GM12864 (cell line): ENCODE results near the gene TRMT44.

Experiments
- DNase-seq: peaks from one replicate; pipeline ENCODE4 v3.0.0-alpha.2; 2011; ENCODE audit warnings: low read depth
- H3K4me3 ChIP-seq: 2 replicates; pipeline ENCODE4 v1.5.1; 2011; ENCODE audit warnings: mild to moderate bottlenecking, low read depth, low read length, control low read depth
- TF ChIP-seq, protein P1 (sequence below): IDR thresholded peaks from 2 replicates; pipeline ENCODE4 v1.5.1; 2011; ENCODE audit warnings: low read depth, mild to moderate bottlenecking, moderate library complexity, low read length, control low read depth, inconsistent platforms; ENCODE audit errors: missing control alignments

TRMT44 gene, protein sequence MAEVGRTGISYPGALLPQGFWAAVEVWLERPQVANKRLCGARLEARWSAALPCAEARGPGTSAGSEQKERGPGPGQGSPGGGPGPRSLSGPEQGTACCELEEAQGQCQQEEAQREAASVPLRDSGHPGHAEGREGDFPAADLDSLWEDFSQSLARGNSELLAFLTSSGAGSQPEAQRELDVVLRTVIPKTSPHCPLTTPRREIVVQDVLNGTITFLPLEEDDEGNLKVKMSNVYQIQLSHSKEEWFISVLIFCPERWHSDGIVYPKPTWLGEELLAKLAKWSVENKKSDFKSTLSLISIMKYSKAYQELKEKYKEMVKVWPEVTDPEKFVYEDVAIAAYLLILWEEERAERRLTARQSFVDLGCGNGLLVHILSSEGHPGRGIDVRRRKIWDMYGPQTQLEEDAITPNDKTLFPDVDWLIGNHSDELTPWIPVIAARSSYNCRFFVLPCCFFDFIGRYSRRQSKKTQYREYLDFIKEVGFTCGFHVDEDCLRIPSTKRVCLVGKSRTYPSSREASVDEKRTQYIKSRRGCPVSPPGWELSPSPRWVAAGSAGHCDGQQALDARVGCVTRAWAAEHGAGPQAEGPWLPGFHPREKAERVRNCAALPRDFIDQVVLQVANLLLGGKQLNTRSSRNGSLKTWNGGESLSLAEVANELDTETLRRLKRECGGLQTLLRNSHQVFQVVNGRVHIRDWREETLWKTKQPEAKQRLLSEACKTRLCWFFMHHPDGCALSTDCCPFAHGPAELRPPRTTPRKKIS

GRCh38 chr4:8440492-8441311, at the start of gene TRMT44, which contains the start of gene ACOX3:
Gene TRMT44, plus strand, starts transcription at chr4:8440777. Its CDS starts 46 bp downstream, at chr4:8440823.
Gene ACOX3, minus strand, starts transcription at chr4:8440723. Its CDS starts 24,202 bp downstream, at chr4:8416521.
- DNase-seq = no peak

DNA sequence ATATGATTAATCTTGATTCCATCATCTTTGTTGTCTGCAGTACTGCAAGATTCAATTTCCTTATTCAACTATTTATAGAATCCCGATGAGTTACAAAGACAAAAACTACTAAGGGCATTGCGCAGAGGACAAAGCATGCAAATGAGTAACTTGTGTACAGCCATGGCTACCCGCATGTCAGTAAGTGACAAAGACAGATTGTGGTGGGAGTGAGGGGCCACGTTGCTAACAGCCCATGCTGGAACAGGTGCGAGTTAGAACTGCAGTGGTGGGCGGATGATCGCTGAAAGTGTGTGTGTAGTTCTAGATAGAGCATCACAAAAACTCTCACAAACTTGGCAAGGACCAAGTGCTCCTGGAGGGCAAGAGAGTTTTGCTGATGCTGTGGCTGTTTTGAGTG, 49.5 kb upstream of the TRMT44 start:
- no peak overlapping the region for H3K4me3 ChIP-seq
- TF ChIP-seq, protein P1, sequence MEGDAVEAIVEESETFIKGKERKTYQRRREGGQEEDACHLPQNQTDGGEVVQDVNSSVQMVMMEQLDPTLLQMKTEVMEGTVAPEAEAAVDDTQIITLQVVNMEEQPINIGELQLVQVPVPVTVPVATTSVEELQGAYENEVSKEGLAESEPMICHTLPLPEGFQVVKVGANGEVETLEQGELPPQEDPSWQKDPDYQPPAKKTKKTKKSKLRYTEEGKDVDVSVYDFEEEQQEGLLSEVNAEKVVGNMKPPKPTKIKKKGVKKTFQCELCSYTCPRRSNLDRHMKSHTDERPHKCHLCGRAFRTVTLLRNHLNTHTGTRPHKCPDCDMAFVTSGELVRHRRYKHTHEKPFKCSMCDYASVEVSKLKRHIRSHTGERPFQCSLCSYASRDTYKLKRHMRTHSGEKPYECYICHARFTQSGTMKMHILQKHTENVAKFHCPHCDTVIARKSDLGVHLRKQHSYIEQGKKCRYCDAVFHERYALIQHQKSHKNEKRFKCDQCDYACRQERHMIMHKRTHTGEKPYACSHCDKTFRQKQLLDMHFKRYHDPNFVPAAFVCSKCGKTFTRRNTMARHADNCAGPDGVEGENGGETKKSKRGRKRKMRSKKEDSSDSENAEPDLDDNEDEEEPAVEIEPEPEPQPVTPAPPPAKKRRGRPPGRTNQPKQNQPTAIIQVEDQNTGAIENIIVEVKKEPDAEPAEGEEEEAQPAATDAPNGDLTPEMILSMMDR = no peak
- DNase-seq = peak; percentile 21

More at GRCh38 chr4:8440492-8441311, at the start of gene TRMT44, which contains the start of gene ACOX3:
- TF ChIP-seq, protein P1 = no peak
- peak within 1 kb of the TSS; percentile 98 for H3K4me3 ChIP-seq

DNA sequence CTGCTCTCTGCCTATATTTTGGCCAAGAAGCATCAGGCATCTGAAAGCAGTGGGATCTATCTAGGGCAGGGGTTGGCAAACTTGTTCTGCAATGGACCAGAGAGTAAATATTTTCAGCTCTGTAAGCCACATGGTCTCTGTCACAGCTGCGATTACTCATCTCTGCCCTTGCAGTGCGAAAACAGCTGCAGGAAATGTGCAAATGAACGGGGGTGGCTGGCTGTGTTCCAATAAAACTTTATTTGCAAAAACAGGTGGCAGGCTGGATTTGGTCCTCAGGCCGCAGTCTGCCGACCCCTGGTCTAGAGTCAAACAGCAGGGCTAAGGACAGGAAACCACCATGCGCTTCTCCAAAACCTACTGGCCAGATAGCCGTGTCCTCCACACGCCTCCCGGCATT, 48.6 kb upstream of the TRMT44 start:
- no peak overlapping the region for H3K4me3 ChIP-seq
- DNase-seq = peak; percentile 67
- TF ChIP-seq, protein P1 = no peak

DNA sequence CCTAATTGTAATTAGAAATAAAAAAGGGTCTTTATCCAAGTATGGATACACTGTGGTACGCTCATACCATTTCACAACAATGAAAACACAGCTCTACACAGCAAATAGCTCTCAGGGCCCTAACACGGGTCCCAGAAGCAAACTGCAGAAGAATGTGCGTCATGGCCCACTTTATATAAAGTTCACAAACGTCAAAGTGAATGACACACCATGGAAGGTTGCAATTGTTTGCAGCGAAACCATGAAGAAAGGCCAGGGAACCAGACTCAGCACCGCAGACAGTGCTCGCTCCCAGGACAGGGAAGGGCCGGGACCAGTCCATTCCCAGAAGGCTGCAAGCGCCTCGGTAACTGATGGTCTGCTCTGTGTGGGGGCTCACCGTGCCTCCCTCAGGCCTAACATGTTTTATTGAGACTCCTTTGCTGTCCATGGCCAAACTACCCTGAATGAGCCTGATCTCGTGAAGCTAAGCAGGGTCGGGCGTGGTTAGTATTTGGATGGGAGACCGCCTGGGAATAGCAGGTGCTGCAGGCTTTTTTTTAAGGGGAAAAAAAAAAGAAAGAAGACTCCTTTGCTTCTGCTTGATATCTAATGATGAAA, 47.9 kb upstream of the TRMT44 start:
- TF ChIP-seq, protein P1 = no peak
- H3K4me3 ChIP-seq = no peak overlapping the region
- DNase-seq = no peak

GRCh38 chr4:8393593-8394038, 47.0 kb upstream of the TRMT44 start:
- TF ChIP-seq, protein P1 = no peak
- no peak overlapping the region for H3K4me3 ChIP-seq
- no peak for DNase-seq

- no peak overlapping the region for H3K4me3 ChIP-seq
- TF ChIP-seq, protein P1 = no peak
- DNase-seq = no peak
Observed at GRCh38 chr4:8394061-8394519, 46.5 kb upstream of the TRMT44 start.
